GM19372 (cell line): ENCODE data around the gene CERS4.
"Not testable (repeated sequence)": the region's sequence is repeated elsewhere in the genome, so short reads cannot be mapped to it uniquely, and the experiment has no call there.

Experiments
- ATAC-seq: cut with Tn5 transposase; IDR thresholded peaks from one replicate; pipeline ENCODE4 v1.9.1; 2021; ENCODE audit warnings: mild to moderate bottlenecking, low read depth, moderate library complexity; ENCODE audit not compliant: unreplicated experiment

Gene CERS4, protein sequence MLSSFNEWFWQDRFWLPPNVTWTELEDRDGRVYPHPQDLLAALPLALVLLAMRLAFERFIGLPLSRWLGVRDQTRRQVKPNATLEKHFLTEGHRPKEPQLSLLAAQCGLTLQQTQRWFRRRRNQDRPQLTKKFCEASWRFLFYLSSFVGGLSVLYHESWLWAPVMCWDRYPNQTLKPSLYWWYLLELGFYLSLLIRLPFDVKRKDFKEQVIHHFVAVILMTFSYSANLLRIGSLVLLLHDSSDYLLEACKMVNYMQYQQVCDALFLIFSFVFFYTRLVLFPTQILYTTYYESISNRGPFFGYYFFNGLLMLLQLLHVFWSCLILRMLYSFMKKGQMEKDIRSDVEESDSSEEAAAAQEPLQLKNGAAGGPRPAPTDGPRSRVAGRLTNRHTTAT

DNA sequence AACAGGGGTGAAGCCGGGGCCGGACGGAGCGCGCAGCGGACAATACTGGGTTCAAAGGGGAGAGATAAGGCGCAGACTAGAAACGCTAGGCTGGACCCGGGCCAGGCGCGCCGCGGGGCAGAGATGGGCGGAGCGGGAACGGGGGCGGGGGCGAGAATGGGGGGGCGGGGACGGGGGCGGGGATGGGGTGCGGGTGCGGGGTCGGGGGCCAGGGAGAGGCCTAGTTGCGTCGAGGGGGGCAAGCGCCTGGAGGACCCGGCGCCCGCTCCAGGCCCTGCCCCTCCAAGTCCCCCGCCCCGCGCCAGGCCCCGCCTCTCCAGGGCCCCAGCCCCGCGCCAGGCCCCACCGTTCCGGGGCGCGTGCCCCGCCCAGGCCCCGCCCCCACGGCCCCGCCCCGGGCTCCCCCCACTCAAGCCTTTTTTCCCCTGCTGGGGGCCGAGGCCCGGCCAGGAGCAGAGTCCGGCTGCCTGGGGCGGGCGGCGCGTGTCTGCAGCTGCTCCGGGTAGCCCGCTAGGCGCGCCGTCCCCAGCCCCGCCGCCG, at the start of gene CERS4:
CERS4 (plus strand) TSS at position 449 of the 540 bp plus-strand sequence. CDS start 41,707 bp downstream, outside the sequence.
- peak; percentile 58 for ATAC-seq

DNA sequence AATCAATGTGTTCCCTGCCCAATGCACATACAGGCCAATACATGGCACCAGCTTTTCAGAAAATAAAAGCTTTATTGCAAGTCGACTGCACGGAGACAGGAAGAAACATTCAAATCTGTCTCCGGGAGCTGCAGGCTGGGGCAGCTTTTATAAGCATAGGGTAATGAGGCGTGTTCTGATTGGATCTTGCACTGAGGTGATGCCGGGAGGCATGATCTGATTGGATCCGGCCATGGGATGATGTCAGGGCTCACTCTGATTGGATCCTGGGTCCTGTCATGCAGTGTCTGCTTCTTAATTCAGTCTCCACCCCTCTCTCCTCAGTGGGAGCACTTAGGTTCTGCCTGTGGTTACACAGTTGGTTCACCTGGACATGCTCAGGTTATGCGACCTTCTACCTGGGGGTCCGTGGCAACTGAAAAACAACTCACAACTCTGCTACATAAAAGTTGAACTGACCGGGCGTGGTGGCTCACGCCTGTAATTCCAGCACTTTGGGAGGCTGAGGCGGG, 48.0 kb upstream of the CERS4 start:
- no peak for ATAC-seq

DNA sequence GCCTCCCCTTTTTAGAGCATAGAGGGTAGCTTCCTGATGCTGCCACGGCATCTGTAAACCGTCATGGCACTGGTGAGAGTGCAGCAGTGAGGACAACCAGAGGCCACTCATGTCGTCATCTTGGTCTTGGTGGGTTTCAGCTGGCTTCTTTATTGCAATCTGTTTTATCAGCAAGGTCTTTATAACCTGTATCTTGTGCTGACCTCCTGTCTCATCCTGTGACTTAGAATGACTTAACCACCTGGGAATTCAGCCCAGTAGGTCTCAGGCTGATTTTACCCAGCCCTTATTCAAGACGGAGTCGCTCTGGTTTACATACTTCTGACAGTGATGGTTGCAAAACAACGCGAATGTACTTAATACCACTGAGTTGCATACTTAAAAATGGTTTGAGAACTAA, 45.4 kb upstream of the CERS4 start:
- no peak for ATAC-seq

DNA sequence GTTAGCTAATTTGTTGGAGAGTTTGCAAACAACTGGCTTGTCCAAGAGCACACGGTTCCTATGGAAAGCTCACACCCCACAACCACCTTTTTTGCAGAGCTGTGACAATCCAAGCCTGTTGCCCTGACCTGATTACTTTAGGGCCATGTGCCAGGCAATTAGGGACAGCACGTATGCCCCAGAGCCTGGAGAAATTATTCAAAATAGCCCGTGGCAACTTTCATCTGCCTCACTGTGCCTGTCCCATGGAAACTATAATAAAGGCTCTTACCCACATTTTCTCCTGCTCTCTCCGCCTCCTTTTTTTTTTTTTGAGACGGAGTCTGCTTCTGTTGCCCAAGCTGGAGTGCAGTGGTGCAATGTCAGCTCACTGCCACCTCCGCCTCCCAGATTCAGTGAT, 41.2 kb upstream of the CERS4 start:
- ATAC-seq, result no peak

DNA sequence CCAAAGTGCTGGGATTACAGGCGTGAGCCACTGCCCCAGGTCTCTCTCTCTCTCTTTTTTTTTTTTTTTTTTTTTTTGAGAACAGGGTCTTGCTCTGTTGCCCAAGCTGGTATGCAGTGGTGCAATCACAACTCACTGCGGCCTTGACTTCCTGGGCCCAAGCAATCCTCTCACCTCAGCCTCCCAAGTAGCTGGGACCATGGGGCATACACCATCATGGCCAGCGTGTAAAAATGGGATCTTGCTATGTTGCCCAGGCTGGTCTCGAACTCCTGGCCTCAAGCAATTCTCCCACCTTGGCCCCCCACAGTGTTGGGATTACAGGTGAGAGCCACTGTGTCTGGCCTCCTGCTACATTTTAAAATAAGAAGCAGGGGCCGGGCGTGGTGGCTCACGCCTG, 40.6 kb upstream of the CERS4 start:
- no peak for ATAC-seq

DNA sequence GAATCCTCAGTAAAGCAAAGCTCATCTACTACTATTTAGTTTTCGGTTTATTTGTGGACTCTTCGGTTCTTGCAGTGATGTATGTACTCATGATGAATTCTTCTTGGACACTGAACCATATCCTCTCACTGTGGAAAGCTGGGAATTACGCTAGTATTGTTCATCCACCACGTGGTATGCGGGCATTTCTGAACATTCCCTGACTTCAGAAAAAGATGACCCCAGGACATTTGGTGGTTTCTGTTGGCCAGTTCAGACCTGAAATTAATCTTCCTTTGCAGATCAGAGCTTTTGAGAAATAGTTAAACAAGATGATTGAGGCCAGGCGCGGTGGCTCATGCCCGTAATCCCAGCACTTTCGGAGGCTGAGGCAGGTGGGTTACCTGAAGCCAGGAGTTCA, 34.5 kb upstream of the CERS4 start:
- ATAC-seq, result no peak

DNA sequence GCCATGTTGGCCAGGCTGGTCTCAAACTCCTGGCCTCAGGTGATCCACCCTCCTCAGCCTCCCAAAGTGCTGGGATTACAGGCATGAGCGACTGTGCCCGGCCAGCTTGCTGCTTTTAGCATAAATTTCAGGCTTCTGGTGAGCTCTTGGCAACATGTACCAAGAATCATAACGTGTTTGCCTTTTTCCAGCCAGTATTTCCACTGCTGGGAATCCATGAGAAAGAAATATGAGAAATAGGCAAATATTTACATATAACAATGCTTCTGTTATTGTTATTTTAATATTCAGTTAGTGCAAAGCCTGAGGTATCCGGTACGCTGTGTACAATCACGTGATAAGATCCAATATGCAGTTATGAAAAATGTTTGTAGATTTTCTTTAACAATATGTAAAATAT, 29.2 kb upstream of the CERS4 start:
- no peak for ATAC-seq

DNA sequence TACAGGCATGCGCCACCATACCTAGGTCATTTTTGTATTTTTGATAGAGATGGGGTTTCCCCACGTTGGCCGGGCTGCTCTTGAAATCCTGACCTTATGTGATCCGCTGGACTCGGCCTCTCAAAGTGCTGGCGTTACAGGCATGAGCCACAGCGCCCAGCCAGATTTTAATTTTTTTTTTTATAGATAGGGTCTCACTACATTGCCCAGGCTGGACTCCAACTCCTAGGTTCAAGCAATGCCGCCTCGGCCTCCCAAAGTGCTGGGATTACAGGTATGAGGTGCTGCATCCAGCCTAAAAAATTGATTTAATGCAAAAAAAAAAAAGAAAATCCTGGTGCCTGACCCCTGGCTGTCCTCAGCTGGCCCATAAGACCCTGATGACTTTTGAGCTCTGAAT, 24.9 kb upstream of the CERS4 start:
- ATAC-seq, result no peak

DNA sequence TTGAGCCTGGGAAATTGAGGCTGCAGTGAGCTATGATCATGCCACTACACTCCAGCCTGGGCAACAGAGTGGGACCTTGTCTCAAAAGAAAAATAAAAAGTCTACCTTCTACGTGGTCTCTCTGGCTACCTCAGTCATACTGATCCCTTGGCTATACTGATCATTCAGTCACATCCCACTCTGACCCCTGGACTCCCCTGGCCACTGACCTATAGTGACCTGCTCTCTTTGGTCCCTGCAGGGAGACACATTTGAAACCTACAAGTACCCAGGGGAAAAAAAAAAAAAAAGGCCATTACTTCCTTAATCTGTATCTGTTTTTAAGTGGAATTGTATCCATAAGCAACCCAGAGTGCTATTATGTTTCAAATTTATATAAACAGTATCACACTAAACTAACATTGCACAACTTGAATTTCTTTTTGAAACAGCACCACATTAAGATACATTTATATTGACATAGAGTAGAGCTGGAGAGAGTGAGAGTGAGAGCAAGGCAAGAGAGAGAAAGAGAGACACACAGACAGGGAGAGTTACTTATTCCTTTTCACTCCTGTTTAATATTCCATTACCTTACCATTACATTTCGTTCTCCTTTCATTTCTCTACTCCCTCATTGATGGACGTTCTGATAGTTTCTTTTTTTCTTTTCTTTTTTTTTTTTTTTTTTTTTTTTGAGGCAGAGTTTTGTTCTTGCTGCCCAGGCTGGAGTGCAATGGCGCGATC, 23.7 kb upstream of the CERS4 start:
- ATAC-seq, result no peak

DNA sequence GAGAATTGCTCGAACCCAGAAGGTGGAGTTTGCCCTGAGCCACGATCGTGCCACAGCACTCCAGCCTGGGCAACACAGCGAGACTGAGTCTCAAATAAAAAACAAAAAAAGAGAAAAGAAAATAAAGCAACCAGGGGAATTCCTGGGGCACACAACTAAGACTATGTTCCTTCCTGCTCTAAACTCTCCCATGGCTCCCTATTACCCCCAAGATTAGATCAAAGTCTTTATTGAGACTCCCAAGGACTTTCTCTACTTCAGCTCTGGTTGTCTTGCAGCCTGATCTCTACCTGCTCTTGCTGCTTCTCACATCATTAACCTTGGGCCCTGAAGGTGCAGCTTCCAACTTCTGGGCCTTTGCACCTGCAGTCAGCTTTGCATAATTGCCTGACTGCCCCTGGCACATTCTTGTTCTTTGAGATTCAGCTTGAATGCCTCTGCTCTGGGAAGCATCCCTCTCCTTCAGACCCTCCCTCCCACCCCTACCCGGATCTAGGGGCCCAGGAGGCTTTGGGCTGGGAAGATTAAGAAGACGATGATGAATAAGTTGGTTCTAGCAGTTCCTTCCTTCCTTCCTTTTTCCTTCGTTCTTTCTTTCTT, 16.8 kb upstream of the CERS4 start:
- no peak for ATAC-seq

DNA sequence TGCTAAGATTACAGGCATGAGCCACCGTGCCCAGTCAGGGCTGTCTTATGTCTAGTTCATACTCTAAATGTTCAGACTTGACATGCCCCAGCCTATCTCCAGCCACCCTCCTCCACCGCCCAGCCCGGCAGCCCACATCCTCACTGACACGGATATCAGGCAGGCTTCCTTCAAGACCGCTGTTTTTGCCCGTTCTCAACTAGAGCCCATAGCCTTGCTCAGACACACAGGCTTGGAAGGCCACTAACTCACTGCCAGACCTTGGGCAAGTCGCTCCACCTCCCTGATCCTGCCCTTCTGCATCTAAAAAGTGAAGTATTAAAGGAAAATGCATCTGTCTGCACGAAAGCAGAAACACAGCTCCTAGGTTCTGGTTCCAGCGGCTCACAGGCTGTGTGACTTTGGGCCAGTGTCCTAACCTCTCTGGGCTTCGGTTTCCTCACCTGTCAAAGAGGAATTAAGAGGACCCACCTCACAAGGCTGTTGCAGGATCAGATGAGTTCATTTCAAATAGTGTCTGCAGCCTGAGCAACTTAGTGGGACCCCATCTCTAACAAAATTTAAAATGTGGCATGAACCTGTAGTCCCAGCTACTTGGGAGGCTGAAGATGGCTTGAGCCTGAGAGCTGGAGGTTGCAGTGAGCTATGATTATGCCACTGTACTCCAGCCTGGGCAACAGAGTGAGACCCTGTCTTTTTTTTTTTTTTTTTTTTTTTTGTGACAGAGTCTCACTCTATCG, 14.5 kb upstream of the CERS4 start:
- ATAC-seq, result no peak

DNA sequence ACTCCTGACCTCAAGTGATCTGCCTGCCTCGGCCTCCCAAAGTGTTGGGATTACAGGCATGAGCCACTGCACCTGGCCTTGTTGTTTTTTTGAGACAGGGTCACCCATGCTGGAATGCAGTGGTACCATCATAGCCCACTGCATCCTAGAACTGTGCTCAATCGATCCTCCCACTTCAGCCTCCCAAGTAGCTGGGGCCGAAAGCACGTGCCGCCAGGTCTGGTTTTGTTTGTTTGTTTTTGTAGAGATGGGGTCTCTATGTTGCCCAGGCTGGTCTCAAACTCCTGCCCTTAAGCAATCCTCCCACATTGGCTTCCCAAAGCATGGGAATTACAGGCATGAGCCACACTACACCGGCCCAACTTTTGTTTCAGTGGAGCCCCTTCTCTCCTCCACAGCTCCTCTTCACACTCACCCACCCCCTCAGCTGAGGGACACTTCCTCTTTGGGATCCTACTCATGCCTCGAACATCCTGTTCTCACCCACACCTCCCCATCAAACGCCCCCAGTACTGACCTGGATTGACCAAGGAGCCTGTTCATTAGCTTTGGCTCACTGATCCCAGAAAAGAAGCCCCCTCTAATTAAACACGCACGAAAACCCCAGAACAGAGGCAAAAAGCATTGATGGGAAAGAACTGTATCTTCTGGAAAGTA, 12.8 kb upstream of the CERS4 start:
- no peak for ATAC-seq

DNA sequence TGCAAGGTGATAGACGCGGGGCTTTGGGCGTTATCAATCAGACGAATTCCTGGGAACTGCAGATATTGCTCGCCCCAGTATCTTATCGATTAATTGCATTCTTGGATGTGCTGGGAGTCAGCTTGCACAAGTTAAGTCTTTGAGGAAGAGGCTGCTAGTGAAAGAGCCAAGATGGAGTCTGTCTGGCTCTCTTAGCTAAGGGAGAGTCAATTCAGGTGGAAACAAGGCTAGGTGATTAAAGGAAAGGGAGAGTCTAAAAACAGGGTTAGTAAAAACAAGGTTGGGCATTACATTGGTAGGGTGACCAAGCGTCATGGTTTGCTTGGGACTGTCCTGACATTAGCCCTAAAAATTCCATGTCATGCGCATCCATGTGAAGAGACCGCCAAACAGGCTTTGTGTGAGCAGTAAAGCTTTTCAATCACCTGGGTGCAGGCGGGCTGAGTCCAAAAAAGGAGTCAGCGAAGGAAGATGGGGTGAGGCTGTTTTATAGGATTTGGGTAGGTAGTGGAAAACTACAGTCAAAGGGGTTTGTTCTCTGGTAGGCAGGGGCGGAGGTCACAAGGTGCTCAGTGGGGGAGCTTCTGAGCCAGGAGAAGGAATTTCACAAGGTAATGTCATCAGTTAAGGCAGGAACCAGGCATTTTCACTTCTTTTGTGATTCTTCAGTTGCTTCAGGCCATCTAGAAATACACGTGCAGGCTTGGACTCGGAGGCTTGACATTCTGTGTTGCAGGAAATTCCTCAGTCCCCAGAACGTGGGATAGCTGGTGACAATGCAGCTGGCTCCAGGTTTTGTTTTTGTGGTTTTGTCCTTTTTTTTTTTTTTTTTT, 5.7 kb upstream of the CERS4 start:
- not testable (repeated sequence) for ATAC-seq

DNA sequence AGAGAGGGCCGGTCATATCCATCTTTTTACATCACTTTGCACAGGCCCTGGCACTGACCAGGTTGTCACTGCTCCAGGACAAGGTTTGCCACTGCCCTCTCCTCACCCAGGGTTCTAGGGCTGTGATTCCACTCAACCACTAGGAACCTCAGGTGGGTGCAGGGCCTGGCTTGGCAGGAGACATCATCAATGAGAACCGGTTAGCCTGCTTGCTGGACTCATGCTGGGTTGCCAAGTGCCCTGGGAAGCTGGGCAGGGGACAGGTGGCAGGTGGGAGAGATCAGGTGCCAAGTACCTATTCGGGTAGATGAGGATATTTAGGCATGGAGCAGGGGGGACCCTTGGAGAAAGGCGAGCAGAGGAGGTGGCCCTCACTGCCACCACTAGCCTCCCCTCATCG, 4.2 kb upstream of the CERS4 start:
- ATAC-seq, result no peak

DNA sequence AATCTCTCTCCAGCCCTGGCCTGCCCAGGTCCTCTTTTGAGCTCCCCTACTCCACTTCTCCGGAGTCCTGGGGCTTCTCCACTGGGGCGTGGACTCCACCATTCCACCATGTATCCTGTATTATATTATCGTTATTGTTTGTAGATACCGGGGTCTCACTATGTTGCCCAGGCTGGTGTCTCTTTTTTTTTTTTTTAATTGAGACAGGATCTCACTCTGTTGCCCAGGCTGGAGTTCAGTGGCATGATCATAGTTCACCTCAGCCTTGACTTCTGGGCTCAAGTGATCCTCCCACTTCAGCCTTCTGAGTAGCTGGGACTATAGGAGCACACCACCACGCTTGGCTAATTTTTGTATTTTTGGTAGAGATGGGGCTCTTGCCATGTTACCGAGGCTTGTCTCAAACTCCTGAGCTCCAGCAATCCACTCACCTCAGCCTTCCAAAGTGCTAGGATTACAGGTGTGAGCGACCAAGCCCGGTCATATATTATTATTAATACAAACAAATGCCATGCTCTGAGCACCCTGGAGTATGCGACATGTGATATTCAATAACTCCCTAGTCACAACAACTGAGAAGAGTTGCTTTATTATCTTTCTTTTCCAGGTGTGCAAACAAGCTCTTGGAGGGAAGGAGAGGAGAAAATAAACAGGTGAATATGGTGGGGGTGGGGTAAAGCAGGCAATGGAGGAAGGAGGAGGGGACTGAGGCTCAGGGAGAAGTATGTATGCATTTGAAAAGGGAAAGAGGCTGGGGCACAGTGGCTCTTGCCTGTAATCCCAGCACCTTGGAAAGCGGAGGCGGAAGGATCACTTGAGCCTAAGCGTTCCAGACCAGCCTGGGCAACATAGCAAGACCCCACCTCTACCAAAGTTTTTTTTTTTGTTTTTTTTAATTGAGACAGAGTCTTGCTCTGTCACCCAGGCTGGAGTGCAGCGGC, 2.8 kb upstream of the CERS4 start:
- ATAC-seq, result no peak

DNA sequence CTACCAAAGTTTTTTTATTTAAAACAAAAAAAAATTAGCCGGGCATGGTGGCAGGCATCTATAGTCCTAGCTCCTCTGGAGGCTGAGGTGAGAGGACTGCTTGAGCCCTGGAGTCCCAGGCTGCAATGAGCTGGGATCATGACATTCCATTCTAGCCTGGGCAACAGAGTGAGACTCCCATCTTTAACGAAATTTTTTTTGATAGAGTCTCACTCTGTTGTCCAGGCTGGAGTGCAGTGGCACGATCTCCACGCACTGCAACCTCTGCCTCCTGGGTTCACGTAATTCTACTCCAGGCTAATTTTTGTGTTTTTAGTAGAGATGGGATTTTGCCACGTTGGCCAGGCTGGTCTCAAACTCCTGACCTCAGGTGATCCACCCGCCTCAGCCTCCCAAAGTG, 1.8 kb upstream of the CERS4 start:
- not testable (repeated sequence) for ATAC-seq

DNA sequence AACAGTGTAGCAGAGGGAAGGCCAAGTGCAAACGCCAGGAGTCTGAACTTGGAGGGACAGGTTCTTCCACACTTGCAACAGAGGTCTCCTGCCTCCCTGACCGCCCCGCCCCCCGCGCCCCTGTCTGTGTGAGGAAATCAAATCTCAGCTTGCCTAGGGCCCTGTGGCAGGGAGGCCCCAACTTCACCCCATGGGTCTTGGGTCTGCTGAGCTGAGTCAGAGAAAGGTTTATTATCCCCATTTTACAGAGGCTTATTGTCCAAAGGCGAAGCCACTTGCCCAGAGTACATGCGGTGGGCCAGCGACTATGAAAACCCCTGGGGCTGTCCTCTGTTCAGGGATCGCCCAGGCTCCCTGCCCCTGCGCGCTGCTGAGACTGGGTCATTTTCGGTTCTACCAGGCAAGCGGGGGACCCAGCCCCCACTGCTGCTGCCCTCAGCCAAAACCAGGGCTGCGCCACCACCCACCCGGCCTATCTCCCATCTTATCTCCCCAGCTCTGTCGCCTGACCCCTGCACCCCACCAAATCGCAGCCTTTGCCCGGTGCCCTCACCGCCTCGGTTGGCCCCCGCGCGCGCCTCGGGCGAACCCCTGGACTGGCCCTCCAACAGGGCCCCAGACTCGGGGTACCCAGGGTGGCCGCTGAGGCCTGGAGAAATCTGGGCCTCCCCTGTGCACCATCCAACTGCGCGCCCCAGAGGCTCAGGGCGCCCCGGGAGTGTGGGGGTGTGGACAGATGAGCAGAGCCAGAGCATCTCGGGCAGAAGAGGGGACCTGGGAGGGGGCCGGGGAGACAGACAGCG, 850 bp upstream of the CERS4 start:
- ATAC-seq, result no peak
